NCI-H2196 (cell line): ENCODE measurements around the gene UCN2.

Source experiments
- DNase-seq: peaks from one replicate; lab custom pipeline; 2025; ENCODE audit not compliant: unreplicated experiment; lab: John Stamatoyannopoulos, UW

Gene UCN2

DNA sequence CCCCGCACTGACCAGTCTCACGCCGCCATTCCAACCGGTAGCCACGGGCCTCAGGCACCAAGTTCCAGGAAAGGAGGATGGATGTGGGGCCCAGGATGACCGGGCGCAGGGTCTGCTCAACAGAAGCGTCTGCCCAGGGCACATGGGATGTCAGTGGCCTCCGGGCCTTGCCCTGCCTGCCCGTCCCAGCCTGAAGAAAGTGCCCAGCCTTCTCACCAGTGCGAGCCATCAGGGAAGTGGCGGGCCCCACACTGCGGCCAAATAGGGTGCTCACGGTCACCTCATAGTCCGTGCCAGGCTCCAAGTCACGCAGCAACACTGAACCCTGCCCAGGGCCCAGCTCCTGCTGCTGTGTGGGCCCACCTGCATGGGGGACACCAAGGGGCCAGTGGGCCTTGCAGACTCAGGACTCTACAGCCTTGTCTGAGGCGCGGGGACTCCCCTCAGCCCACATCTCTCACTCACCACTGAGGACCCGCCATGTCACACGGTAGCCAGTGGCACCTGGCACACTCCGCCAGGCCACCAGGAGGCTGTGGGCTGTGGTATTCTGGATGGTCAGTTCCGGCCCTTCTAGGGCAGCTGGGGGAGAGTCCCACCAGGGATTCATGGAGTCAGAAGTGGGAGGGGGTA lies 28.4 kb upstream of the UCN2 start:
- no peak for DNase-seq

DNA sequence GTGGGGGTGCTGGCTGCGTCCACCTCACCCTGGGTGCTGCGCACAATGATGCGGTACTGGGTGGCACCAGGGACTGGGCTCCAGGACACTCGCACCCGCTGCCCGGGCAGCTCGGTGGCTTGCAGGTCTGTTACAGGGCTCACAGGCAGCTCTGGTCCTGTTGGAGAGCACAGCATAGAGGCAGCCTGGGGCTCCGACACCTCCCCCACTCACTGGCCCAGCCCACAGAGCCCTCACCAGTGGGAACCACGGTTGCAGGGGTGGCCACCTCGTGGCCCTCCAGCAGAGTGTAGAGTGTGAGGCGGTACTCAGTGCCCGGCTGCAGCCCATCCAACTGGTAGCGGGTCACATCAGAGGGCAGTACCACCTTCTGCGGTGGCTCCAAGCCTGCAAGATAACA lies 27.9 kb upstream of the UCN2 start:
- DNase-seq, result no peak

GRCh38 chr3:48588230-48588629 lies 24.6 kb upstream of the UCN2 start:
- DNase-seq, result no peak

- DNase-seq, result no peak
Observed at GRCh38 chr3:48587686-48588085, 24.1 kb upstream of the UCN2 start.

GRCh38 chr3:48585411-48585810 lies 21.8 kb upstream of the UCN2 start:
- no peak for DNase-seq

DNA sequence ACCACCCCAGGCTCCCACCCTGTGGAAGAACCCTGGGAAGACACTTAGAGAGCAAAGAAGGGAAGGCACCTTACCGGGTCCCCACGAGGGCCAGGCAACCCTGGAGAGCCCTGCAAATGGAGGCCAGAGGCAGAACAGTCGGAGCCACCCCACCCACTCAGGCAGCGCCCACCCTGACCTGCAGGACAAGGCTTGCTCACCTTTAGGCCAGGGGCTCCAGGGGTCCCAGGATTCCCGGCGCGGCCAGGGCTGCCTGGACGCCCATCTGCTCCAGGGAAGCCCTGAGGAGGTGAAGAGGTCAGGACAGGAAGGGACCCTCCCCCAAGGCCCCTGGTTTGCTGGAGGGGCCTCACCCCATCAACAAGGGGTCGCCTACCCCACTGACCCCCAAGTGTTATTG lies 21.3 kb upstream of the UCN2 start:
- no peak for DNase-seq

DNA sequence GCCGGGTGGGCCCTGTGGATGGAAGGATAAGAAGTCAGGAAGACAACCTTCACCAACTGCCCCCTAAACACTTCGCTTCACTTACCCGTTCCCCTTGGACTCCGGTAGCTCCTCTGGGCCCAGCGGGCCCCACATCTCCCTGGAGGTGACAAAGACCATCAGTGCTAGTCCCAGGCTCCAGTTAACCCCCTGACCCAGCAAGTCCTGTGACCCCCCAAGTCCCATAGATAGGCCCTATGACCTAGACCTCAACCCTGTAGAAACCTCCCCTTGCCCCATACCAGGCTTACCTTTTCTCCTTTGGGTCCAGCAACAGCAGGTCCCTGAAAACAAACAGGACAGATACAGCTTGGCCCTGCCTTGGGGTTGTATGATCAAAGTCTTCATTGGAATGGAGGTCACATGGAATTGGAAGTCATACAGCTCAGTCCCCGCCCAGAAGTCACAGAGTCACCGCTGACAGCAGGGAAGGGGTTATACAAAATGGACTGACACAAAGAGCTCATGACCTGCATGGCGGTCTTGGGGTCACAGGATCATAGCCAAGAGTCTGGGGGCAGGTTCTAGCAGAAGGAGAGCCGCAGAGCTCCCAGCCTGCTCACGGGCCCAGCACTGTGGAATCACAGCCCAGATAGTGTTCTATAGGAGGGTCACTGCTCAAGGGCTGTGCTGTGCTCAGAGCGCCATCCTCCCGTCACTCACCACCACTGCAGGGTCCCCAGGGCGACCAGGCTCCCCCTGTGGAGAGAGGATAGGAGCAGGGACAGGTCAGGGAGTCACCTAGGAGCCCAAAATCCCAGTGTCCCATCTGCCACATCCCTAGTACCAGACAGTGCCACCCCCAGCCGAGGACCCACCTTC lies 18.3 kb upstream of the UCN2 start:
- DNase-seq, result no peak

- no peak for DNase-seq
Observed at GRCh38 chr3:48576647-48577046, 13.1 kb upstream of the UCN2 start.

GRCh38 chr3:48575366-48575765 lies 11.8 kb upstream of the UCN2 start:
- DNase-seq, result no peak

- no peak for DNase-seq
Observed at GRCh38 chr3:48573973-48574585, 10.5 kb upstream of the UCN2 start.

DNA sequence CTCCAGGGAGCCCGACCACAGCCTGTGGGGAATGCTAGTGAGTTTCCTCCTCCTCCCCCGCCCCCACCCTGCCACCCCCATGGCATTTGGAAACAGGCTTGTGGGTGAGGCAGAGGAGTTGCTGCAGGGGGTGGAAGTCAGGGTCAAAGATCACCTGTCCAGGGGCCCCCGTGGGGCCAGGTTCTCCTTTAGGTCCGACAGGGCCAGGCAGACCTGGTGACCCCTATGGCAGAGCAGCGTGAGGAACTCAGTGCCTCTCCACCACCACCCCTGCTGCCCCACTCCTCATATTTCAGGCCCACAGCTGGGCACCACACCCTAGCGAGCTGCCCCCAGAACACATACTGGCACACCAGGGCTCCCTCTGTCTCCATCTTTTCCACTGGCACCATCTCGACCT lies 8.9 kb upstream of the UCN2 start:
- DNase-seq, result no peak

DNA sequence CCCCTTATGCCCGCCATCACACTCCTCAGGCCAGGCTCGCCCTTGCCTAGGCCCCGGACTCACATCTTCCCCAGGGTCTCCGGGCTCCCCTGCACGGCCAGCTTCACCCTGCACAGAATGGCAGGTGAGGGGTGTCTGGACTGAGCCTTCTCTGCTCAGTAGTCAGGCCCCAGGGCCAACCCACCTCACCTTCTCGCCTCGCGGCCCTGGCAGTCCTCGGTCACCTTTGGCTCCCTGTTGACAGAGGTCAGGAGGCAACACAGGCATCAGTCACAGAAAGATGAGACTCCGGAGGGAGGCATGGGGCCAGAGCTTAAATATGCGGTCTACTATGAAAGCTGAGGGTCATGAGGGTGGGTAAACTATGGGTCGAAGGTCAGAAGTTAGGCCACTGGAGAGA lies 8.4 kb upstream of the UCN2 start:
- DNase-seq, result no peak

- DNase-seq, result no peak
Observed at GRCh38 chr3:48569808-48570450, 6.3 kb upstream of the UCN2 start.

DNA sequence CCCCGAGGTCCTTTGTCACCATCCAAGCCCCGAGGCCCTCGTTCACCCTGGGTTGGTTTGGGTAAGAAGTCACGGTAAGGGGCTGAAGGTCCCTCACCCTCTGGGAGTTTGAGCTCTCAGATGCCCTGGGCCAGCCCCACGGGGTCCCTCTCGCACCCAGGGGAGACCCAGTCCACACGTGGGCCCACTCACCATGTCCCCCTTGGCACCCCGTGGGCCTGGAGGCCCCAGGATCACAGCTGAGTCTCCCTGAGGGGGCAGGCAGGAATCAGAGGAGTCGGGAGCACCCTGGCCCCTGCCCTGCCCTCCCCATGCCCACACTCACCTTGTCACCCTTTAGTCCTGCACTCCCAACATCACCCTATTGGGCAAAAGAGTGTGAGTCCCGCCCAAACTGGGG lies 5.8 kb upstream of the UCN2 start:
- DNase-seq, result no peak

GRCh38 chr3:48568476-48568875 lies 4.9 kb upstream of the UCN2 start:
- DNase-seq, result no peak

DNA sequence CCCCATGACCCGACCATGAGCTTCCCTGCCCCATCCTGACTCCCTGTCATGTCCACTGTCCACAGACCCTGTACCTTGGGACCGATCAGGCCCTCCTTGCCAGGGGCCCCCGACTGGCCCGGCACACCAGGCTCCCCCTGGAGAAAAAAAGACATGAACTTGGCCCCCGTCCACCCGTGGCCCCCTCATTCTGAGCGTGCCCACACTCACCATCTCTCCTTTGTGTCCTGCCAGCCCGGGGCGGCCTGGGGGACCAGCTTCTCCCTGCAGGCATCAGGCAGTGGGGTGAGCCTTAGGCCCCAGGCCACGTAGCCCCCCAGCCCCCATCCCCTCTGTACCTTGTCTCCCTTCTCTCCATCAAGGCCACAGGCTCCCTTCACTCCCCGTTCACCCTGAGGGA lies 3.9 kb upstream of the UCN2 start:
- no peak for DNase-seq

GRCh38 chr3:48567090-48567489 lies 3.5 kb upstream of the UCN2 start:
- no peak for DNase-seq

GRCh38 chr3:48566401-48566760 lies 2.8 kb upstream of the UCN2 start:
- DNase-seq, result no peak

- DNase-seq, result no peak
Observed at GRCh38 chr3:48565591-48566400, 2.2 kb upstream of the UCN2 start.

GRCh38 chr3:48565186-48565585 lies 1.6 kb upstream of the UCN2 start:
- no peak for DNase-seq

GRCh38 chr3:48564667-48565066 lies 1.1 kb upstream of the UCN2 start:
- no peak for DNase-seq
